RKO (cell line): ENCODE data around the gene RHBDF1.
A peak's percentile ranks its signal among the peaks of the same experiment; 100 is the strongest.

Source experiments
- DNase-seq: peaks from one replicate; pipeline ENCODE4 v3.0.0-alpha.2; 2016; ENCODE audit warnings: low spot score

Gene RHBDF1

DNA sequence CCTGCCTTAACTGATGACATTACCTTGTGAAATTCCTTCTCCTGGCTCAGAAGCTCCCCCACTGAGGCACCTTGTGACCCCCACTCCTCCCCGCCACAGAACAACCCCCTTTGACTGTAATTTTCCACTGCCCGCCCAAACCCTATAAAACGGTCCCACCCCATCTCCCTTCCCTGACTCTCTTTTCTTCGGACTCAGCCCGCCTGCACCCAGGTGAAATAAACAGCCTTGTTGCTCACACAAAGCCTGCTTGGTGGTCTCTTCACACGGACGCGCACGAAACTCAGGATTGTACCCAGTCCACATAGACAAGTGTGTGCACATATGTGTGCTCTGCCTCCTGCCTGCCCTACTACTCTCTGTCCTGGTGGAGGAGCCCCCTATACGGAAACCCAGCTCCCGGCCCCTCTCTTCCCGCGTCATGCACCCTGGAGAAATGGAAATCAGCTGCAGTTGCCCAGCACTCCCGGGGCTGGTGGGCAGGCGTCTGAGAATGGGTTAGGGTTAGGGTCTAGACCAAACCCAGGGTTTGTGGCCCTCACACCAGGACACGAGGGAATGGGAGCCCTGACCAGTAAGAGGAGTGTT, 2.4 kb upstream of the RHBDF1 start:
- DNase-seq = no peak

DNA sequence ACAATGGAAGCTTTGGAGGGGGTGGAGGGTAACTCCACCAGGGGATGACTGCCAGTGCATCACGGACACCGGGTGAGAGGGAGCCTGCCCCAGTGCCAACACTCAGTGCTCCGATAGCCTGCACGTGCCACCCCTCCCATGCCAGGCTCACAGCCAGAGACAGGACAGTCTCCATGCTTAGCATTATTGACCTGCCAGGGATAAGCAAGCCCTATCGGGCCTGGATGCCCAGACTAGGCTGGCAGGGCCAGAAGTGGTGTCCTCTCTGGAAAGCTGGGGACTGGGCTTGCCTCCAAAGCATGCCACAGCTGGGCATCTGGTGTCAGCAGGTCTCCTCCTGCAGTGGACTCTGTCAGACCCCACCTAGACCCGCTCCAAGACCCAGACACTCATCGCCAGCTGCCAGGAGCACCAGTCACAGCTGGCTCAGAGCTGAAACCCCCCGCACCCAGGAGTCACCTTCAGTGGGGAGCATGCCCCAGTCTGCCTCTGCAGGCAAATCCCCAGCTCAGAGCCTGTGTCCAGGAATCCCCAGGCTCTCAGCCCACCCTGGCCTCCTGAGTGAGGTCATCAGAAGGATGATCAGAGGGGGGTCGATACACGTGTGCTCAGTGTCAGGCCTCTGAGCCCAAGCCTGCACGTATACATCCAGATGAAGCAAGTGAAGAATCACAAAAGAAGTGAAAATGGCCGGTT, 1.8 kb upstream of the RHBDF1 start:
- DNase-seq = no peak

DNA sequence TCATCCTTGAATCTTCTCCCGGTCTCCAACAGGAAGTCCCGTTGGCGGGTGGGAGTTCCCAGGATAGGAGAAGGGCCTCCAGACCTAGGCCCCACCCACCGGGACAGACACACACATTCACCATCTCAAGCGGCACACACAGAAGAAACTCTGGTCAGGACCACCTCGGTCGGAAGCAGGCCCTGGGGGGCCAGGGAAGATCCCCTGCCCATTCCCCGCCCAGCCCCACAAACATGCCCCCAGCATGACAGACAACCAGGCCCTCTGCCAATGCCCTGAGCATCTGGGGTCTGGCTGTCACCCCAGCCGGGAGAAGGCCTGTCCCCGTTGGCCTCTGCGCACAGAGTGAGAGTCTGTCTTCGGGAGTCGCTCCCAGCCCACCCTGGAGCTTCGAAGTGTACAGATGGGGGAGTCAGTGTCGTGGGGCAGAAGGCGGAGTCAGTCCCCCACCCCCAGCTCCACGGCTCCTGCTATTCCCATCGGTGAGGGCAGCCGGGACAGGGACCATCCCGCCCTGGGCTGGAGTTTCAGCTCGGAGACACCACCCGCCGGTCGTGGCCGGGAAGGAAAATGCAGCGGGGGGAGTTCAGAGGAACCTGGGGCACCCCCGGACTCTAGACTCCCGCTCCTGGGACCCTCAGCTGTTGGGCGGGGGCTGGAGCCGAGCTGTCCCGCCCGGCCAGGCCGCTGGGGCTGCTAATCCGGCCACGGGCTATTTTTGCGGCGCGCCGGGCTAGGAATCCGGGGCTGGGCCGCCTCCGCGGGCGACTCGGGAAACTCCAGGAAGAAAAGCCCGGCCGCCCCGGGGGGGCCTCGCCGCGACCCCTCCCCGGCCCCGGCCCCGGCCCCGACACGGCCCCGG, 660 bp downstream of the RHBDF1 start:
- DNase-seq = peak; percentile 85

DNA sequence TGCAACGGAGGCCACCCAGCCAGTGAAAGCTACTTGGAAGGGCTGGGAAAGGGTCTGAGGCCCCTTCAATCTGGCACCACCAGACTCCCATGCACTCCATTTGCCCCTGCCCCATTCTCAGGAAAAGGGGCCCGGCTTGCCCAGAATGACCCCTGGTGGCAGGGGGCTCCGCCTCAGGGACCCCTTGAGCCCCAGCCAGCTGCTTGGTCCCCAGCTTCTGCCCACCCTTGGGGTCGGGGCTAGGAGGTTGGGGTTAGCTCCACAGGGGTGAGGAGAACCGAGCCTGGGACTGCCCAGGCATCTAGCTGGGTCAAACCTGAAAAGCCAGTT, 1.3 kb downstream of the RHBDF1 start:
- DNase-seq = no peak

DNA sequence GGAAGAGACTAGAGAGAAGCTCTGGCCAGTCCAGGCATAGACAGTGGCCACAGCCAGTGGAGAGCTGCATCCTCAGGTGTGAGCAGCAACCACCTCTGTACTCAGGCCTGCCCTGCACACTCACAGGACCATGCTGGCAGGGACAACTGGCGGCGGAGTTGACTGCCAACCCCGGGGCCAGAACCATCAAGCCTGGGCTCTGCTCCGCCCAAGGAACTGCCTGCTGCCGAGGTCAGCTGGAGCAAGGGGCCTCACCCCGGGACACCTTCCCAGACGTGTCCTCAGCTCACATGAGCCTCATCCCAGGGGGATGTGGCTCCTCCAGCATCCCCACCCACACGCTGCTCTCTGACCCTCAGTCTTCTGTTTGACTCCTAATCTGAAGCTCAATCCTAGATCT, 3.2 kb downstream of the RHBDF1 start:
- DNase-seq = no peak

DNA sequence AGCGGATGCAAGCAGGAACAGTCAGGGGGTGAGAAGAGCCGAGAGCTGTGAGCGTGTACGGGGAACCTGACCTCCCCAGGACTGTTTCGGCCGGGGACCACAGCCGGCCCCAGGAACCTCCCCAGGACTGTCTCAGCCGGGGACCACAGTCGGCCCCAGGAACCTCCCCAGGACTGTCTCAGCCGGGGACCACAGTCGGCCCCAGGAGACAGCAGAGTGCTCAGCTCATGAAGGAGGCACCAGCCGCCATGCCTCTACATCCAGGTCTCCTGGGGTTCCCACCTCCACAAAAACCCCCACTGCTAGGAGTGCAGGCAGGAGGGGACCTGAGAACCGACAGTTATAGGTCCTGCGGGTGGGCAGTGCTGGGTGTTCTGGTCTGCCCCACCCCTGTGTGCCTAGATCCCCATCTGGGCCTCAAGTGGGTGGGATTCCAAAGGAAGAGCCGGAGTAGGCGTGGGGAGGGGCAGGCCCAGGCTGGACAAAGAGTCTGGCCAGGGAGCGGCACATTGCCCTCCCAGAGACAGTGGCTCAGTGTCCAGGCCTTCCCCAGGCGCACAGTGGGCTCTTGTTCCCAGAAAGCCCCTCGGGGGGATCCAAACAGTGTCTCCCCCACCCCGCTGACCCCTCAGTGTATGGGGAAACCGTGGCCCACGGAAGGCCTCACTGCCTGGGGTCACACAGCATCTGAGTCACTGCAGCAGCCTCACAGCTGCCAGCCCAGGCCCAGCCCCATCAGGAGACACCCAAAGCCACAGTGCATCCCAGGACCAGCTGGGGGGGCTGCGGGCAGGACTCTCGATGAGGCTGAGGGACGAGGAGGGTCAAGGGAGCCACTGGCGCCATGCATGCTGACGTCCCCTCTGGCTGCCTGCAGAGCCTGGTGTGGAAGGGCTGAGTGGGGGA, 4.3 kb downstream of the RHBDF1 start:
- DNase-seq = no peak

DNA sequence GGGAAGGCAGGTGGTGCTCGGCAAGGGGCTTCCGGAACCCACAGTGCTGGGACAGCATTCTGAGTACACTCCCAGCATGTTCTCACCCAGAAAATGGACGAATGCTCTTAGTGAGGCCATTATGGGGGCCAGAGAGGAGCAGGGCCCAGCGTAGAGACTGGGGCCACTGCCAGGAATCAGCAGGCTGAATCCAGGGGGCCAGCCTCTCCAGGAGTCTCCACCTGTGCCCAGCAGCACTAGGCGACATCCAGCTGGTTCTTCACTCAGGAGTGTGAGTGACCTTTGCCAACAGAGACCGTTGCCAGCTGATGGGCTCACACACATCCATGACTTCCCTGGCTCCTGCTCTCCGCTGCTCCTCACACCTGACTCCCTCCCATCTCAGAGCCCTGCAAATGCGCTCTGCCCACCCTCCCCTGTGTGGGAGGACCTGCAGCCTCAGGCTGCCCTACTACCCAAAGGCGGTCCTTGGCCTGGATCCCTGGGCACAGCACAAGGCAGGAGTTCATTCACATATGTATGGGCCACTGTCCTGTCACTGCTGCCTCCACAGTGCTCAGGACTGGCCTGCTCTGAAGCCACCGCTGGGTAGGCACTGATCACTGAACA, 5.1 kb downstream of the RHBDF1 start:
- DNase-seq = no peak

DNA sequence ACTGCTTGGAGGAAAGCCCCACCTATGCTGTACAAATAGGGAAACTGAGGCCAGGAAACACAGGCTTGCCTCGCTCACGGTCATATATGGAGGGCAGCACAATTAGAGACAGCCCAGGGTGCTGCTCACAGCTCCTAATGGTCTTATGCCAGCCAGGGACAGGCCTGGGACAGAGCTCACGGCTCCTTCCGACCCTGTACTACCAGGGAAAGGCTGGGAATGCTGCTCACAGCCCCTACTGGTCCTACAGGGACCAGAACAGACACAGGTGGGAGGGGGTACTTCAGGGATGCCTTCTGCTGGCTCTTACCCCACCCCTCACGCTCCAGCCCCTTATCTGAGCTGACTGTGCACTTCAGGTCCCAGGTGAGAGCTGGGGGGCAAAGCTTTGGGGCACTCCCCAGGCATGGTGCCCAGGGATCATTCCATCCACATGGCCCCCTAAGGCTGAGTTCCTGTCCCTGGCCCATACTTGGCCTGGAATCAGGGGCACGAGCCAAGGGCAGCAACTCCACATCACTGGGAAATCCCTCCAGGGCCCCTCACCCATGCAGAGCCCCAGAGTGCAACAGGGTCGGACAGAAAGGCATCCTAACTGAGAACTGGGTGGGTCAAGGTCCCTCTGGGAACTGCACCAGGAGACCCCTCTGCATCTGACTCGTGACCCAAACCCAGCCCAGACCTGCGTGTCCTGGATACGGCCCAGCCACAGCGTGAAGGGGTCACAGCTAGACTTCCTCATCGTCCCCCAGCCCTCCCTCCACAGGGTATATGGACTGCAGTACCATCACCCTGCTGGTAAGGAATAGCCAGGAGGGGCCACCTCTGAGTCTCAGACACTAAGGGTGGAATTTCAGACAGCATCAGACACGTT, 5.9 kb downstream of the RHBDF1 start:
- DNase-seq = no peak

DNA sequence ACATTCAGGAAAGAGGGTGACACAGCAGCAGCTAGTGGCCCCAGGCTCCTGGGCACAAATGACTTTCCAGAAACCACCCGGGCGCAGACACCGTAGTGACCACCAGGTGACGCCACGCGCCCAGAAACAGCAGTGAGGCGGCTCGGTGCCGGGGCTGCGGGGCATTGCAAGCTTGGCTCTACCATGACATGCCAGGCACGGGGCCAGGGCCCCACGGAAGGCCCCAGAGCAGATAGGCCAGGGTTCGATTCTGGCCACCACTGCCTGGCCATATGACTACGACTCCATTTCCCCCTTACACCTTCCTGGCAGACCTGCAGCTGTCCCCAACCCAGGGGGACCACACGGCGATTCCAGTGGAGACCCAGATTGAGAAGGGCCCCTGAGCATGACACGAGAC, 6.7 kb downstream of the RHBDF1 start:
- DNase-seq = peak; percentile 82

DNA sequence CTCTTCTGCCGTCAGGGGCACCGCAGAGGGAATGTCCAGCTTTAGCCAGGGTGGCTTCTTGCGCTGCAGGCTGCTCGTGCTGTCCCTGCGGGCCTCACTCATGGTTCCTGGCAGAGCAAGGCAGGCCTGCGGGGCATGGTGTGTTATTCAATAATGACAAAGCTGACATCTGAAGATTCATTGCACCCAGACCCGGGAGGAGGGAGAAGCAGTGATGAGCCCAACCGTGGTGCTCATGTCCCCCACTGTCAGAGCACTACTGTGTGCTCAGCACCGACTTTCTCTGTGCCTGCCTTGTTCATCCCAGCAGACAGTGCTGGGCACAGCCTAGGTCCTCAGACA, 7.5 kb downstream of the RHBDF1 start:
- DNase-seq = no peak

DNA sequence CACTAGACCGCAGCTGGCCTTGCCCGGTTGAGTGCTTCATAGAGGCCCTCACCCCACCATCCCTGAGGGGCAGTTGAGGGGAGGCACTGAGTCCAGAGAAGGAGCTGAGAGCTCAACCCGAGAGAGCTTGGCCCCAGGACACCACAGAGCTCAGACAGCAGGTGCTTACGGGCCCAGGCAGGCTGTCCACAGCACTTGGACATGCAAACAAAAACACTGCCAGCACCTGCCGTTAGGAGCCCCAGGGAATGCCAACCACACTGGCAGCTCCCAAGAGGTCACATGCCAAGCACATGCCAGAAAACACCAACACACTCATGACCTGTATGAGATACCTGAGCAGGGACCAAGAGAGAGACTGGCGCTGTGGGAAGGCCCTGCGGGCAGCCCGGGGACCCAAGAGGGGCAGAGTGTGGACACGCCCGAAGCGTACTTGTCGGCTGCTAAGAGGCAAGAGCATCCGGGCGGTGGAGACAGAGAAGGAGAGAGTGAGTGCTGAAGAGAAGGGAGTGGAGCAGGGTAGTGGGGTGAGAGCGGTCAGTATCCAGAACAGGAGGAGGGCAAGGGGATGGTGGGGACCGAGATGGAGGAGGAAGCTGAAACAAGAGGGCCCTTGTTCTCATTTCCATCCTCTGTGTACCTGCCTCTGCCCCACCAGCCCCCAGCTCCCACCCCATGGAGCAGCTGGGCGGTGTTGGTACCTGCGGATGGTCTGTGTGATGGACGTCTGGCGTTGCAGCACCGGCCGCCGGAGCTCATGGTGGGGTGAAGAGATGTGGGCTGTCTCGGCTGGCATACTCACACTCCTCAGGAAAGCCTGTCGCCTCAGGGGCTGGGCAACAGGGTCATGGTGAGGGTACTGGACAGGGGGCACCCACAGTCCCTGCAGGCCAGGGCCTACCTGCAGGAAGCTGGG, 8.2 kb downstream of the RHBDF1 start:
- no peak for DNase-seq

DNA sequence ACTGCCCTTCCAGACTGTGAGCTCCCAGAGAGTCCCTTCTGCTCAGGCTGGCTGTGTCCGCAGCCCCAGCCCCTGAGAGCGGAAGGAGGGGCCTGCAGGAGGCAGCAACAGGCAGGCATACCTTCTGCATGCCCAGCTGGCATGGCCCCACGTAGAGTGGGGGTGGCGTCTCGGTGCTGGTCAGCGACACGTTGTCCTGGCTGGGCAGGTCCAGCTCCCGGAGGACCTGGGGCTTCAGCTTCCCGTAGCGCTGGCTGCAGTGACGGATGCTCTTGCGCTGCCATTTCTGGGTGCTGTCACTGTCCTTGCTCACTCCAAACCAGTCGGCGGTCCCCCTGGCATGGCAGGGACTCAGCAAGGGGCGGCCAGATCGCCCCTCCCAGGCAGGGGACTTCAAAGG, 9.0 kb downstream of the RHBDF1 start:
- DNase-seq = no peak

DNA sequence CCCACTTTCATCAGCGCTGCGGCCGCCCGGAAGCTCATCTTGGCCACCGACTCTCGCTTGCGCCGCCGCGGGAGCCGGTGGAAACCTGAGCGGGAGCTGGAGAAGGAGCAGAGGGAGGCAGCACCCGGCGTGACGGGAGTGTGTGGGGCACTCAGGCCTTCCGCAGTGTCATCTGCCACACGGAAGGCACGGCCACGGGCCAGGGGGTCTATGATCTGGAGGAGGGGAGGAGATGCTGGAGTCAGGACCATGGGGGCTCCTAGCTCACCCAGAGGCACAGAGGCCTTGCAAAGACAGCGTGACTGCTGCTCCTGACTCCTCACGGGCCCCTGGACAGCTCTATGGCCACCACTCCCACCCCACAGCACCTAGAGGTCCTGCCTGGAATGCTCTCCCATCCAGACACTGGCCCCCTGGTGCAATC, 9.5 kb downstream of the RHBDF1 start:
- DNase-seq = no peak

DNA sequence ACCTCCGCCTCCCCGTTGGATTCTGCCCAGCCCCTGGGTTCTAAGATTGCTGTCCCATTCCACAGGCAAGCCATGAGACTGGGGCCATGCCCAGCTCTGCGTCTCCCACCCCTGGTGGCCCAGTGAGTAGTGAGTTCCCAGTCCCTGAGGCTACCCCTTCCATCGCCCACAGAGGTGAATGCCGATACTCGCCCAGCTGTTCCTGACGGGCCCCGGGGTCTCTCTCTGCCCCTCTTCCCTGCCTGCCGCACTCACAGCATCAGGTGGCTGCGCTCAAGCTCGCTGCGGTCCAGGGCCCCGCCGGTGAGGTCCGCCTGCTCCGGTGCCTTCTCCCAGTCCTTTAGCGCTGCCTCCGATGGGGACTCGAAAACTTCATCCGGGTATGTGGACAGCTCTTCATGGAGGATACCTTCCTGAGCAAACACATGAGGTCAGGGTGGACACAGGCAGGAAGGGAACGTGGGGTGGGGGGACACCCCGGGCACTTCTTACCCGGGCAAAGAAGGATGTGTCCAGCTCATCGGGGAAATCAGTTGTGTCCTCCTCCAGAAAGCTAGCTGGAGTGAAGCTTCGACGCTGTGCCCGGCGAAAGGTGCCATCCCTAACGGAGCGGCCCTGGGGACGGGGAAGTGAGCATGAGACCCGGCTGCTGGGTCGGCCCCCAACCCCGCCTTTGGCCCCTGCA, 10.0 kb downstream of the RHBDF1 start:
- DNase-seq = no peak

DNA sequence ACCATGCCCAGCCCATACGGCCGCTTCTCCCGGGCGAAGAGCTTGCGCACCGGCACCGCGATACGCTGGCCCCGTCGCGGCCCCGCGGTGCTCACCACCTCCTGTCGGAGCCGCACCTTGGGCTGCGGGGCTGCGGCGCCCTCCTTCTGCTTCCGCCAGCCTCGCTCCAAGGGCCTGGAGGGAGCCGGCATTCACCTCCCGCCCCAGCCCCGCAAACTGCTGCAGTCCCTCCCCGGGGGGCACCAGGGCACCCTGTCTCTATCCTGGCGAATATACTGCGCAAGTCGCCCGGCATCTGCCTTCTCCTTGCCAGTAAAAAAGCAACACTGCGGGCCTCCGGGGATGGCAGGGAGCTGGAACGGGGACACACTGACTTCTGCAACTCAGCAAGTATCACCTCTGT, 10.6 kb downstream of the RHBDF1 start:
- DNase-seq = no peak

DNA sequence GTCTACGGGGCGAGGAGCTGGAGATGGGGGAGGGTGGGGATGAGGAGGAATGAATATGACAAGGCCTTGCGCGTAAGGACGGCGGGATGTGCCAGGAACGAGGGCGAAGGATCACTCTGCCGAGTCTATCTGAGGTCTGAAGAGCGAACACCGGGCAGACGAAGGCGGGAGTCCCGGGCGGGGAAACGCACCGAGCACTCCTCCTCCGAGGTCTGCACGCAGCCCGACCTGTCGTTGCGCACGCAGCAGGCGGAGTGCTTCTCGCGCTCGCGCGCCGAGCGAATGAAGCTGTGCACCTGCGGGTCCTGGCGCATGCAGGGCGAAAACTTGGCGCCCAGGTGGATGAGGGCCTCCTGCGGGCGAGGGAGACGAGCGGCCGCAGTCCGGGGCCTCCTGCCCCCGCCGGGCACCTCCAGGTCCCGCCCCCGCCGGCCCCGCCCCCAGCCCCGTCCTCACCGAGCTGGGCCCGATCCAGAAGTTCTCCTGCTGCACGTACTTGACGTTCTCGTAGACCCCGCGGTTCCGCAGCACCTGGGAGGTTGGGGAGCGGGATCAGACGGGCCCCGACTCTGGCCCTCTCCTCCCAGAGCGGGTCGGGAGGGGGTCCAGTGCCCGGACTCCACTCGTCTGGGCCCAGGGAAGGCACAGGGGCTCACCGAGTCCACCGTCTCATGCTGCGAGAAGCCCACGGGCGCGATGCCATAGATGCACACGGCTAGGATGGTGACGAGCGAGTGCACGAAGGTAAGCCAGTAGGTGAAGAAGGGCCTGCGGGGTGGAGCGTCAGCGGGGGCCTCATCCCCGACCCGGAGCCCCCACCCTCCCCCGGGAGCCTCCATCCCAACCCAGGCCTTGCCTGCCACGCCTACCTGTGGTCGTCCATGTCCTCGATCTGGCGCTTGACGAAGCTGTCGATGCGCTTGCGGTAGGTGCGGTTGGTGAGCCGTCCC, 11.2 kb downstream of the RHBDF1 start:
- DNase-seq = no peak

DNA sequence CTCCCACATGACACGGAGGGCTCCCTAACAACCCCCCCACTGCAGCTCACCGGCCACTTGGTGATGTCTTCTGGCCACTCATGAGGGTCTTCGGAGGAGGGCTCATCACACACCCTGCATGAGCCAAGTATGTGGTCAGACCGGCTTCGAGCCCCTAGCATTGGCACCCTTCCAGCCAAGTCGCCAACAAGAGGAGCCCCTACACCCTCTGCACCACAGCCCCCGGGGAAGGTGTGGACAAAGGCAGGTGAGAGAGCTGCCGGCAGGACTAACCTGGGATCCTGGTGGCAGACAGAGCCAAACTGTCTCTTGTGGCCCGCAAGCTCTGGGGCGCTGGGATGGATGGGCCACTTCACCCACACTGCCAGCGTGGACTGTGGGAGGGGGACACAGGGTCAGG, 12.3 kb downstream of the RHBDF1 start:
- DNase-seq = no peak

DNA sequence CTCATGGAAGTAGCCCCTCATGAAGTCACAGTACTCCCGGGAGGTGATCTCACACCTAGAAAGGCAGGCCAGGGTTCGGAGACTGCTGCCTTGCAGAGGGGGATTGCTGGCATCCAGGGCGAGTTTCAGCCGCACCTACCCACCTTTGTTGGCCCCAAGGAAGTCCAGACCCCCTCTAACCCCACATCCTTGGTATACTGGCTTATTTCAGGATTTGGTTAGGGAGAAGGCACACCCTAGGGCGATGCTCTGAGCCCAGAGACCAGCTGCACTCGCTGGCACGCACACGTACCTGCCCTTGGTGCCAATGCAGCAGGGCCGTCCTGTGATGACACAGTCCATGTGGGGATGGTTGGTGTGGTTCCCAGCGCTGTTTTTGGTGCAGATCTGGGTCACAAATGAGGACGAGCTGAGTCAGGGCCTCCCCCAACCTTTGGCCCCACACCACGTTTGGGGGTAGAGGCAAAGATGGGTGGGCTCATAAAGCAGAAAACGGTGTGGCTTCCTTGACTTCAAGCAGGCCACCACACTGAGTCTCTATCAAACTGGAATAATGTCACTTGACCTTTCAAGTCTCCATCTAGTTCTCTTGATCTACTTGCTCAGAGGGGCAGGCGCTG, 12.9 kb downstream of the RHBDF1 start:
- no peak for DNase-seq
